Measurements from ENCODE around the gene SLC25A51. TPM values are rescaled to one million over a fixed set of nuclear protein-coding genes. Genes with fewer than 3 reads are reported as not detected.

SLC25A51 gene
- total RNA-seq, 1 experiment from 2014 or later, result 12.9 TPM

GRCh38 chr9:37902131-37902530 is 1.8 kb downstream of the SLC25A51 start:
- no peak overlapping the region for H2BK5ac ChIP-seq (ENCODE audit: insufficient read length, low read length)
- Mint-ChIP-seq H3K4me1 (peaks cover 18 to 19% of the 10 kb centered on the region in 2 experiments), H3K27ac (no peak overlapping the region), H3K36me3 (ENCODE audit: insufficient read depth in 1 of 3, low read depth in 3 of 3) (peaks cover 7 to 12% (median 12%) of the 10 kb centered on the region in 3 experiments; a peak in 6 of 7 replicates), H3K27me3 (ENCODE audit: low read depth) (peaks cover 19% of the 10 kb centered on the region), H3K4me3 (no peak overlapping the region; a peak in 1 of 5 replicates), H3K9me3 (no peaks in the 10 kb centered on the region)
- no peaks in the 10 kb centered on the region; the same call in 1 of the 2 replicates for H3K79me2 ChIP-seq (ENCODE audit: insufficient read depth, low read length)
- H3K27me3 ChIP-seq (ENCODE audit: insufficient read depth, low read length), result no peaks in the 10 kb centered on the region
- H3K18ac ChIP-seq (ENCODE audit: insufficient read length, low read depth, low read length), result no peak overlapping the region
- no peak for TF ChIP-seq CTCF (conservative IDR thresholded peaks at IDR 0.05)
- H3K79me1 ChIP-seq (ENCODE audit: insufficient read depth, low read depth, low read length, poor library complexity, severe bottlenecking), result no peaks in the 10 kb centered on the region
- no peak for DNase-seq
- peaks cover 4% of the 10 kb centered on the region; the same call in 1 of the 2 replicates for H3K4me1 ChIP-seq (ENCODE audit: insufficient read depth, low read length)
- no peaks in the 10 kb centered on the region for H4K20me1 ChIP-seq (ENCODE audit: control insufficient read depth, insufficient read depth, insufficient read length)
- H2BK12ac ChIP-seq (ENCODE audit: insufficient read length, low read depth, low read length), result no peak overlapping the region
- H3K27ac ChIP-seq (ENCODE audit: insufficient read length, low read depth, low read length), result no peak overlapping the region
- H3K9ac ChIP-seq (ENCODE audit: extremely low read depth, insufficient read length, low read length), result no peak overlapping the region
- H3K9me3 ChIP-seq (ENCODE audit: control insufficient read depth, low read depth, low read length), result no peaks in the 10 kb centered on the region
- no peak overlapping the region for H4K8ac ChIP-seq (replicated peaks; ENCODE audit: insufficient read length, low read depth, low read length)
- H4K5ac ChIP-seq (ENCODE audit: insufficient read length, low read depth, low read length), result no peak overlapping the region
- H2BK20ac ChIP-seq (ENCODE audit: low read depth, low read length, poor library complexity, severe bottlenecking), result no peak overlapping the region
- H2AK5ac ChIP-seq (ENCODE audit: insufficient read length, low read length), result no peak overlapping the region
- peaks cover 15% of the 10 kb centered on the region for H3K23me2 ChIP-seq (ENCODE audit: insufficient read length, low read depth, low read length, poor library complexity, severe bottlenecking)
- H3K4me2 ChIP-seq (ENCODE audit: insufficient read depth, insufficient read length, low read length), result no peak overlapping the region
- H3T11ph ChIP-seq (ENCODE audit: low read length), result no peak overlapping the region
- H3K4ac ChIP-seq (ENCODE audit: low read depth, low read length), result no peak overlapping the region
- H3K14ac ChIP-seq (ENCODE audit: insufficient read depth, low read length), result no peak overlapping the region
- H3K23ac ChIP-seq (ENCODE audit: insufficient read length, low read depth, low read length), result no peak overlapping the region
- H2AFZ ChIP-seq (ENCODE audit: low read length), result no peak overlapping the region
- H2BK15ac ChIP-seq (ENCODE audit: low read depth, low read length), result no peak overlapping the region
- no peak overlapping the region for H2BK120ac ChIP-seq (ENCODE audit: low read depth, low read length, poor library complexity, severe bottlenecking)
- no peak overlapping the region for H4K91ac ChIP-seq (ENCODE audit: insufficient read length, low read depth, low read length)
- H3K56ac ChIP-seq (ENCODE audit: insufficient read length, low read depth, low read length), result no peak overlapping the region

All from H9 (cell line).